ENCODE measurements around the gene TP53BP1.
"Not testable (repeated sequence)": the region's sequence is repeated elsewhere in the genome, so short reads cannot be mapped to it uniquely, and the experiment has no call there.

TP53BP1 gene, protein sequence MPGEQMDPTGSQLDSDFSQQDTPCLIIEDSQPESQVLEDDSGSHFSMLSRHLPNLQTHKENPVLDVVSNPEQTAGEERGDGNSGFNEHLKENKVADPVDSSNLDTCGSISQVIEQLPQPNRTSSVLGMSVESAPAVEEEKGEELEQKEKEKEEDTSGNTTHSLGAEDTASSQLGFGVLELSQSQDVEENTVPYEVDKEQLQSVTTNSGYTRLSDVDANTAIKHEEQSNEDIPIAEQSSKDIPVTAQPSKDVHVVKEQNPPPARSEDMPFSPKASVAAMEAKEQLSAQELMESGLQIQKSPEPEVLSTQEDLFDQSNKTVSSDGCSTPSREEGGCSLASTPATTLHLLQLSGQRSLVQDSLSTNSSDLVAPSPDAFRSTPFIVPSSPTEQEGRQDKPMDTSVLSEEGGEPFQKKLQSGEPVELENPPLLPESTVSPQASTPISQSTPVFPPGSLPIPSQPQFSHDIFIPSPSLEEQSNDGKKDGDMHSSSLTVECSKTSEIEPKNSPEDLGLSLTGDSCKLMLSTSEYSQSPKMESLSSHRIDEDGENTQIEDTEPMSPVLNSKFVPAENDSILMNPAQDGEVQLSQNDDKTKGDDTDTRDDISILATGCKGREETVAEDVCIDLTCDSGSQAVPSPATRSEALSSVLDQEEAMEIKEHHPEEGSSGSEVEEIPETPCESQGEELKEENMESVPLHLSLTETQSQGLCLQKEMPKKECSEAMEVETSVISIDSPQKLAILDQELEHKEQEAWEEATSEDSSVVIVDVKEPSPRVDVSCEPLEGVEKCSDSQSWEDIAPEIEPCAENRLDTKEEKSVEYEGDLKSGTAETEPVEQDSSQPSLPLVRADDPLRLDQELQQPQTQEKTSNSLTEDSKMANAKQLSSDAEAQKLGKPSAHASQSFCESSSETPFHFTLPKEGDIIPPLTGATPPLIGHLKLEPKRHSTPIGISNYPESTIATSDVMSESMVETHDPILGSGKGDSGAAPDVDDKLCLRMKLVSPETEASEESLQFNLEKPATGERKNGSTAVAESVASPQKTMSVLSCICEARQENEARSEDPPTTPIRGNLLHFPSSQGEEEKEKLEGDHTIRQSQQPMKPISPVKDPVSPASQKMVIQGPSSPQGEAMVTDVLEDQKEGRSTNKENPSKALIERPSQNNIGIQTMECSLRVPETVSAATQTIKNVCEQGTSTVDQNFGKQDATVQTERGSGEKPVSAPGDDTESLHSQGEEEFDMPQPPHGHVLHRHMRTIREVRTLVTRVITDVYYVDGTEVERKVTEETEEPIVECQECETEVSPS (N-terminal part only)

DNA sequence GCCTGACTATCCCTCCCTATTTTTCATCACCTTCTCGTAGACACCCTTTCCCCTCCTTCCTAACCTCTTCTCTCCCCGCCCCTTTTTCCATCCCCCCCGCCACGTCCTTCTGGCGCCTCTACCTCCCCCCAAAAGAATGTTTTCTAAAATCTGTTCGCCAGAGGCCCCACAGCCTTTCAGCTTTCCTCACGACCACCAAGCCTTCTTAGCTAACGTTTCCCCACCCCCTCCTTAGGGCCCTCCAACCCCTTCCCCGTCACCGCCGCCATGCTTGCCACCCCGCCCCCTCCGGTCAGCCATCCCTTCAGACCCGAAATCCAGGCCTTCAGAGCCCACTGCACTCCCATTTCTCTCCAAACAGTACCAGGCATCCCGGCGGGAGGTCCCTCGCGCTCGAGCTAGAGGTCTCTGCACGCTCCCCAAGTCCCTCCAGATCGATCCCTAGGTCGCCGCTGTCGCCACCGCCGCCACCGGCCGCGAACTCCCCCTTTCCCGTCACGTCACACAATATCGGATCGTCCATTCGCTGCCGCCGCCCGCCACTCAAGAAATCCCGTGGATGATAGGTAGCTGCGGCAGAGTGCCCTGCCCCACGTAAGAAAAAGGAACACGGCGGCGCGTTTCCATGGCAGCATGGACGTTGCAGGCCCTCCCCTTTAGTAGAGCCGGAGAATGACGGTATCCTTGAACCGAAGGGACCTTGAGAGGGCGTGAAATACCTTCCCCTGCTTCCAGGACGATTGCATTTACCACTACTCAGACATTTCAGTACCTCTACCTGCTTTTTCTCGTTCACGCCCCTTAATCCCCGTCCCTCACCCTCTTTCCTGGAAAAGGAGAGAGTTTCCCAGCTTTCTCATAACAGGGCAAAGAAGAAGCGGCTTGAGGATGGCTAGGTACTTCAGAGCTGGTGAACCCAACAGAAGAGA lies at the start of gene TP53BP1:
Gene TP53BP1 (minus strand): TSS at position 484 of the 929 bp plus-strand sequence. CDS start 113 bp downstream, at position 371.
- TF ChIP-seq, protein P1, sequence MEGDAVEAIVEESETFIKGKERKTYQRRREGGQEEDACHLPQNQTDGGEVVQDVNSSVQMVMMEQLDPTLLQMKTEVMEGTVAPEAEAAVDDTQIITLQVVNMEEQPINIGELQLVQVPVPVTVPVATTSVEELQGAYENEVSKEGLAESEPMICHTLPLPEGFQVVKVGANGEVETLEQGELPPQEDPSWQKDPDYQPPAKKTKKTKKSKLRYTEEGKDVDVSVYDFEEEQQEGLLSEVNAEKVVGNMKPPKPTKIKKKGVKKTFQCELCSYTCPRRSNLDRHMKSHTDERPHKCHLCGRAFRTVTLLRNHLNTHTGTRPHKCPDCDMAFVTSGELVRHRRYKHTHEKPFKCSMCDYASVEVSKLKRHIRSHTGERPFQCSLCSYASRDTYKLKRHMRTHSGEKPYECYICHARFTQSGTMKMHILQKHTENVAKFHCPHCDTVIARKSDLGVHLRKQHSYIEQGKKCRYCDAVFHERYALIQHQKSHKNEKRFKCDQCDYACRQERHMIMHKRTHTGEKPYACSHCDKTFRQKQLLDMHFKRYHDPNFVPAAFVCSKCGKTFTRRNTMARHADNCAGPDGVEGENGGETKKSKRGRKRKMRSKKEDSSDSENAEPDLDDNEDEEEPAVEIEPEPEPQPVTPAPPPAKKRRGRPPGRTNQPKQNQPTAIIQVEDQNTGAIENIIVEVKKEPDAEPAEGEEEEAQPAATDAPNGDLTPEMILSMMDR (IDR thresholded peaks at IDR 0.05; ENCODE audit: control extremely low read depth, extremely low read depth, low read depth, missing control alignments), result no peak
- peak; percentile 96 for DNase-seq (ENCODE audit: extremely low spot score)

DNA sequence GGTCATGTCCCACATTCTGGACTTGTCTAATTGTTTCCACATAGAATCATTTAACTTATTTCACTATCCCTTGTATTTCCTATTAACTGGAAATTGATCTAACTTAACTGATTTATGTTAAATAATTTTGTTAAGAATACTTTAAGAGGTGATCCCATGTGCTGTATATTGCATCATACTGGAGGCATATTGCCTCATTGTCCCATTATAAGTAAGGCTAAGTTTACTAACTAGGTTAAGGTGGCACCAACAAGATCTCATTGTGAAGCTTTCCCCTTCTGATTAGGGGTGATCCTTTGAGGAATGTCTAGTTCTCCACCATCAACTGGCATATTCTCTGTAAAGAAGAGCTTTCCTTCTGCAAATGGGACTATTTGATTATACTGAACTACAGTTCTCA lies 48.8 kb upstream of the TP53BP1 start:
- TF ChIP-seq, protein P1 (IDR thresholded peaks at IDR 0.05; ENCODE audit: control extremely low read depth, extremely low read depth, low read depth, missing control alignments), result no peak
- DNase-seq (ENCODE audit: extremely low spot score), result no peak
- ChIA-PET POLR2A (interaction anchor here (0.6 to 0.7 kb wide), 2 partner anchors 98 to 208 kb away, joined by 3 read pairs; no protein-coding TSS in a partner anchor), CTCF (interaction anchor here (0.6 to 3.3 kb wide), 3 partner anchors 19 to 50 kb away, joined by 3 to 15 read pairs (median 3); no protein-coding TSS in a partner anchor)

More for the DNA sequence above, at the start of gene TP53BP1:
- POLR2A ChIA-PET, result interaction anchor here (0.7 kb wide), 1 partner anchor 101 kb away, joined by 16 read pairs; no protein-coding TSS in a partner anchor
- CTCF ChIA-PET, result interaction anchor here (1.2 to 4.3 kb wide), 5 partner anchors 9 to 117 kb away, joined by 3 to 24 read pairs (median 4); no protein-coding TSS in a partner anchor

DNA sequence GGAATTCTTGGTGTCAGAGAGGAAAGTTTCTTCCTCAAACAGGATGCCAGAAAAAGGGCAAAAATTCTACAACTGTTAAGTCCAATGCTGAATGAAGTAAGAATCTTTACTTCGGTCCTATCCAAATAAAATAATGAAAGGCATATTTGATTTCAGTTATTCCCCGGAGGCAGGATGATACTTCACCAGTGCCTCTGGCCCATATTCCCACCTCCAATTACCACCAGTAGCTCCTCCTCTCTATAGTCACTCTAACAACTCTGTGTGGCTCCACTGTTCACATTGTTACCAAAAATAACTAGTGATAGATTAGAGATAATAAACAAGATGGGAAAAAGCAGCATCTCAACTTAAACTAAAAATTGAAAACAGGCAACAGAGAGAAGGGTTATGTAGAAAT lies 45.1 kb upstream of the TP53BP1 start:
- TF ChIP-seq, protein P1 (IDR thresholded peaks at IDR 0.05; ENCODE audit: control extremely low read depth, extremely low read depth, low read depth, missing control alignments), result no peak
- ChIA-PET CTCF (no interaction called here), POLR2A (no interaction called here)
- no peak for DNase-seq (ENCODE audit: extremely low spot score)

DNA sequence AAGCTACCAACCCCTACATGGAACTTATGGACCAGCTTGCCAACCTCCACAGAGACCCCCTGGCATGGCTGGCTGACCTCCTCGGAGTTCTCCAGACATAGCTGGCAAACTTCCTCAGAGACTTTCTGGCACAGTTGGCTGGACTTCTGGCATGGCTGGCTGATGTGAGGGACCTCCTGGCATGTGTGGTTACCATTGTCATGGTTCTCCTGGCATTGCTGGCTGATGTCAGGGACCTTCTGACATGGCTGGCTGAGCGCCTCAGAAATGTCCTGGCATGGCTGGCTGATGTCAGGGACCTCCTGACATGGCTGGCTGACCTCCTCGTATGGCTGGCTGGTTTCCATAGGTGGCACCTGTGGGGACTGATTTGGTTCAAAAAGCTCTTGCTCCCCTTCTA lies 41.9 kb upstream of the TP53BP1 start:
- DNase-seq (ENCODE audit: extremely low spot score), result no peak
- TF ChIP-seq, protein P1 (IDR thresholded peaks at IDR 0.05; ENCODE audit: control extremely low read depth, extremely low read depth, low read depth, missing control alignments), result no peak
- ChIA-PET POLR2A (interaction anchor here (0.5 kb wide), 1 partner anchor 11 kb away, joined by 7 read pairs; no protein-coding TSS in a partner anchor), CTCF (interaction anchor here (1.1 kb wide), 1 partner anchor 20 kb away, joined by 6 read pairs; no protein-coding TSS in a partner anchor)

DNA sequence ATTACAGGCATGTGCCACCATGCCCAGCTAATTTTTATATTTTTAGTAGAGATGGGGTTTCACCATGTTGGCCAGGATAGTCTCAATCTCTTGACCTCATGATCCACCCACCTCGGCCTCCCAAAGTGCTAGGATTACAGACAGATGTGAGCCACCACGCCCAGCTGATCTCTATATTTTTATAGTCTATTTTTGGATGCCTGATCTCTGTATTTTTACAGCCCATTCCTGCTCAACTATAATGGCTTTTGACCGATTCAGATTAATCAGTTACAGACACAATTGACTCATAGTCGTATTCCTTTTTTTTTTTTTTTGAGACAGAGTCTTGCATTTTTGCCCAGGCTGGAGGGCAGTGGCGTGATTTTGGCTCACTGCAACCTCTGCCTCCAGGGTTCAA lies 39.9 kb upstream of the TP53BP1 start:
- DNase-seq (ENCODE audit: extremely low spot score); POLR2A ChIA-PET: not testable (repeated sequence)
- CTCF ChIA-PET, result interaction anchor here (4.9 kb wide), 1 partner anchor 19 kb away, joined by 22 read pairs; no protein-coding TSS in a partner anchor
